K562 (cell line): Measurements from ENCODE around the gene POLK. TPM values are rescaled to one million over a fixed set of nuclear protein-coding genes. Genes with fewer than 3 reads are reported as not detected.

Experiments
- CBX2 ChIP-seq: fragments of 200-600 bp; sonication (generic); IDR thresholded peaks from one replicate; pipeline ENCODE4 v1.6.1; 2012; ENCODE audit warnings: mild to moderate bottlenecking, low read length, inconsistent platforms; ENCODE audit not compliant: insufficient read depth, poor library complexity, severe bottlenecking
- CEBPG ChIP-seq, 3 experiments: fragments of 200-800 bp in 1 of 3; sonication (Bioruptor generic) in 1 of 3; sonication (generic) in 1 of 3; formaldehyde crosslinking in 1 of 3; IDR thresholded peaks in 2 of 3; conservative IDR thresholded peaks in 1 of 3; 2 replicates each; pipeline versions ENCODE4 v1.6.1 to v1.8.0; 2016 to 2022; ENCODE audit warnings: missing compliant biosample characterization in 2 of 3, missing genetic modification characterization in 2 of 3, mild to moderate bottlenecking in 1 of 3, missing genetic modification reagents in 1 of 3
- DMBX1 ChIP-seq: fragments of 250-450 bp; sonication (Bioruptor Pico); IDR thresholded peaks from 2 replicates; pipeline ENCODE4 v1.8.0; 2022; ENCODE audit warnings: inconsistent platforms, mild to moderate bottlenecking, moderate library complexity, borderline replicate concordance
- EP400 ChIP-seq: fragments of 450-650 bp; IDR thresholded peaks from 2 replicates; pipeline ENCODE4 v1.6.1; 2017; ENCODE audit warnings: antibody characterized with exemption, mild to moderate bottlenecking, moderate library complexity
- FOXJ2 ChIP-seq: fragments of 200-800 bp; sonication (Bioruptor generic); IDR thresholded peaks from 2 replicates; pipeline ENCODE4 v1.6.1; 2016; ENCODE audit warnings: missing genetic modification characterization, missing compliant biosample characterization
- HDAC2 ChIP-seq: fragments of 450-650 bp; IDR thresholded peaks from 2 replicates; pipeline ENCODE4 v1.6.1; 2016; ENCODE audit warnings: mild to moderate bottlenecking
- MEF2D ChIP-seq: conservative IDR thresholded peaks from 2 replicates; pipeline ENCODE4 v1.6.1; 2016; ENCODE audit warnings: low read depth, missing genetic modification characterization, missing compliant biosample characterization
- NFATC3 ChIP-seq: fragments of 450-650 bp; IDR thresholded peaks from 2 replicates; pipeline ENCODE4 v1.6.1; 2017; ENCODE audit warnings: mild to moderate bottlenecking
- NR4A1 ChIP-seq, 2 experiments: fragments of 250-450 bp in 1 of 2; fragments of 450-650 bp in 1 of 2; sonication (Bioruptor Pico) in 1 of 2; IDR thresholded peaks; 2 replicates each; pipeline versions ENCODE4 v1.4.0 to v1.6.1; 2016 to 2020; ENCODE audit warnings: mild to moderate bottlenecking in 2 of 2, missing compliant biosample characterization in 1 of 2, missing genetic modification characterization in 1 of 2, moderate library complexity in 1 of 2
- RAD51 ChIP-seq: fragments of 450-650 bp; IDR thresholded peaks from 2 replicates; pipeline ENCODE4 v1.7.1; 2016; ENCODE audit warnings: low read depth, mild to moderate bottlenecking, borderline replicate concordance
- SMARCC2 ChIP-seq: fragments of 450-650 bp; IDR thresholded peaks from 2 replicates; pipeline ENCODE4 v1.6.1; 2017; ENCODE audit warnings: antibody characterized with exemption, moderate library complexity, mild to moderate bottlenecking, low read depth
- TAF9B ChIP-seq: fragments of 450-650 bp; IDR thresholded peaks from 2 replicates; pipeline ENCODE4 v1.6.1; 2018; ENCODE audit warnings: mild to moderate bottlenecking; ENCODE audit not compliant: partially characterized antibody
- YY1 ChIP-seq, 3 experiments: IDR thresholded peaks; 2 replicates each; pipeline ENCODE4 v1.6.1; 2011; ENCODE audit warnings: low read length in 2 of 3, mild to moderate bottlenecking in 2 of 3, moderate library complexity in 2 of 3, borderline replicate concordance in 1 of 3, control low read depth in 1 of 3, low read depth in 1 of 3; ENCODE audit not compliant: insufficient read depth in 3 of 3, insufficient replicate concordance in 2 of 3, control insufficient read depth in 1 of 3, insufficient read length in 1 of 3; ENCODE audit errors: extremely low read depth in 1 of 3
- ZEB2 ChIP-seq: fragments of 450-650 bp; IDR thresholded peaks from 2 replicates; pipeline ENCODE4 v1.6.1; 2016
- ZNF24 ChIP-seq: fragments of 450-650 bp; IDR thresholded peaks from 2 replicates; pipeline ENCODE4 v1.6.1; 2016
- polyA plus RNA-seq, 8 experiments: library from polyadenylated mRNA; depleted of rRNA in 4 of 8; stranded (reverse) in 5 of 8; unstranded in 3 of 8; fragments of >200 nt; fragmentation: Nextera tagmentation in 2 of 8; fragmentation: Illumina TruSeq in 1 of 8; extraction: Ambion mirVana in 2 of 8; extraction: Trizol in 1 of 8; gene quantifications; 2 replicates each; pipeline versions ENCODE4 v1.2.1 to v1.2.3, GENCODE V29; 2011 to 2014; ENCODE audit warnings: inconsistent platforms in 1 of 8, missing spikeins in 1 of 8
- total RNA-seq, 7 experiments: library from RNA; depleted of rRNA in 6 of 7; stranded (reverse); fragments of >200 nt in 6 of 7; fragmentation: Illumina TruSeq in 2 of 7; extraction: Trizol in 2 of 7; gene quantifications; 2 replicates each; pipeline versions ENCODE4 v1.2.1 to v1.2.3, GENCODE V29; 2011 to 2021; ENCODE audit warnings: low replicate concordance in 1 of 7
- TF ChIP-seq, protein P1 (sequence below): sonication (generic); IDR thresholded peaks from 2 replicates; pipeline ENCODE4 v1.6.1; 2016
- TF ChIP-seq, protein P2 (sequence below): fragments of 450-650 bp; IDR thresholded peaks from 2 replicates; pipeline ENCODE4 v1.7.1; 2018; ENCODE audit warnings: mild to moderate bottlenecking, low read depth; ENCODE audit not compliant: partially characterized antibody
- TF ChIP-seq, protein P3 (sequence below): fragments of 450-650 bp; formaldehyde crosslinking; IDR thresholded peaks from 2 replicates; pipeline ENCODE4 v1.4.0; 2022; ENCODE audit warnings: missing genetic modification characterization
- TF ChIP-seq, protein P4 (sequence below): fragments of 200-800 bp; sonication (Bioruptor generic); IDR thresholded peaks from 2 replicates; pipeline ENCODE4 v1.6.1; 2017; ENCODE audit warnings: missing genetic modification characterization, missing compliant biosample characterization

Gene POLK
- total and polyA plus RNA-seq, 9 of the 15 experiments (the other 6 are each of a cell fraction or from before 2014, with no cell fraction given) = 6.1 to 31.6 (median 16.5) TPM

GRCh38 chr5:75566710-75567309 lies 55.1 kb downstream of the POLK start (continued):
- TF ChIP-seq ZEB2 (peak; percentile 48; the same call in 1 of the 2 replicates), DMBX1 (CRISPR knock-in tag) (0 out of 2 replicates have a peak, but pooled peaks have one; percentile 26), TAF9B (peak; percentile 33), MEF2D (peak; percentile 63; the same call in 1 of the 2 replicates), CEBPG (CRISPR knock-in tag; IDR thresholded peaks at IDR 0.05) (no peak), CEBPG (tag; conservative IDR thresholded peaks at IDR 0.05 in 1 of 2, IDR thresholded peaks at IDR 0.05 in 1 of 2) (0 out of 4 replicates have a peak, but pooled peaks of 1 of the 2 experiments have one; percentile 5), NFATC3 (peak; percentile 98), NR4A1 (CRISPR knock-in tag; IDR thresholded peaks at IDR 0.05) (no peak), NR4A1 (tag; IDR thresholded peaks at IDR 0.05) (peak; percentile 74; the same call in 1 of the 2 replicates), FOXJ2 (tag) (0 out of 2 replicates have a peak, but pooled peaks have one; percentile 40), SMARCC2 (peak; percentile 97), RAD51 (0 out of 2 replicates have a peak, but pooled peaks have one; percentile 18), CBX2 (no peak), YY1 (IDR thresholded peaks at IDR 0.05; ENCODE audit: borderline replicate concordance in 1 of 3, control insufficient read depth in 1 of 3, extremely low read depth in 1 of 3, insufficient read depth in 3 of 3, insufficient read length in 1 of 3, insufficient replicate concordance in 2 of 3, low read depth in 1 of 3, low read length in 2 of 3) (peak in 2 of 3 experiments; percentile 46 to 87), HDAC2 (peak; percentile 59; the same call in 1 of the 2 replicates), ZNF24 (peak; percentile 37; the same call in 1 of the 2 replicates), EP400 (peak; percentile 48)
- TF ChIP-seq, protein P1, sequence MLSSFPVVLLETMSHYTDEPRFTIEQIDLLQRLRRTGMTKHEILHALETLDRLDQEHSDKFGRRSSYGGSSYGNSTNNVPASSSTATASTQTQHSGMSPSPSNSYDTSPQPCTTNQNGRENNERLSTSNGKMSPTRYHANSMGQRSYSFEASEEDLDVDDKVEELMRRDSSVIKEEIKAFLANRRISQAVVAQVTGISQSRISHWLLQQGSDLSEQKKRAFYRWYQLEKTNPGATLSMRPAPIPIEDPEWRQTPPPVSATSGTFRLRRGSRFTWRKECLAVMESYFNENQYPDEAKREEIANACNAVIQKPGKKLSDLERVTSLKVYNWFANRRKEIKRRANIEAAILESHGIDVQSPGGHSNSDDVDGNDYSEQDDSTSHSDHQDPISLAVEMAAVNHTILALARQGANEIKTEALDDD = peak; percentile 80
- TF ChIP-seq, protein P2, sequence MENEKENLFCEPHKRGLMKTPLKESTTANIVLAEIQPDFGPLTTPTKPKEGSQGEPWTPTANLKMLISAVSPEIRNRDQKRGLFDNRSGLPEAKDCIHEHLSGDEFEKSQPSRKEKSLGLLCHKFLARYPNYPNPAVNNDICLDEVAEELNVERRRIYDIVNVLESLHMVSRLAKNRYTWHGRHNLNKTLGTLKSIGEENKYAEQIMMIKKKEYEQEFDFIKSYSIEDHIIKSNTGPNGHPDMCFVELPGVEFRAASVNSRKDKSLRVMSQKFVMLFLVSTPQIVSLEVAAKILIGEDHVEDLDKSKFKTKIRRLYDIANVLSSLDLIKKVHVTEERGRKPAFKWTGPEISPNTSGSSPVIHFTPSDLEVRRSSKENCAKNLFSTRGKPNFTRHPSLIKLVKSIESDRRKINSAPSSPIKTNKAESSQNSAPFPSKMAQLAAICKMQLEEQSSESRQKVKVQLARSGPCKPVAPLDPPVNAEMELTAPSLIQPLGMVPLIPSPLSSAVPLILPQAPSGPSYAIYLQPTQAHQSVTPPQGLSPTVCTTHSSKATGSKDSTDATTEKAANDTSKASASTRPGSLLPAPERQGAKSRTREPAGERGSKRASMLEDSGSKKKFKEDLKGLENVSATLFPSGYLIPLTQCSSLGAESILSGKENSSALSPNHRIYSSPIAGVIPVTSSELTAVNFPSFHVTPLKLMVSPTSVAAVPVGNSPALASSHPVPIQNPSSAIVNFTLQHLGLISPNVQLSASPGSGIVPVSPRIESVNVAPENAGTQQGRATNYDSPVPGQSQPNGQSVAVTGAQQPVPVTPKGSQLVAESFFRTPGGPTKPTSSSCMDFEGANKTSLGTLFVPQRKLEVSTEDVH = no peak
- TF ChIP-seq, protein P3, sequence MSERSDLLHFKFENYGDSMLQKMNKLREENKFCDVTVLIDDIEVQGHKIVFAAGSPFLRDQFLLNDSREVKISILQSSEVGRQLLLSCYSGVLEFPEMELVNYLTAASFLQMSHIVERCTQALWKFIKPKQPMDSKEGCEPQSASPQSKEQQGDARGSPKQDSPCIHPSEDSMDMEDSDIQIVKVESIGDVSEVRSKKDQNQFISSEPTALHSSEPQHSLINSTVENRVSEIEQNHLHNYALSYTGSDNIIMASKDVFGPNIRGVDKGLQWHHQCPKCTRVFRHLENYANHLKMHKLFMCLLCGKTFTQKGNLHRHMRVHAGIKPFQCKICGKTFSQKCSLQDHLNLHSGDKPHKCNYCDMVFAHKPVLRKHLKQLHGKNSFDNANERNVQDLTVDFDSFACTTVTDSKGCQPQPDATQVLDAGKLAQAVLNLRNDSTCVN (CRISPR knock-in tag) = 0 out of 2 replicates have a peak, but pooled peaks have one; percentile 64
- TF ChIP-seq, protein P4, sequence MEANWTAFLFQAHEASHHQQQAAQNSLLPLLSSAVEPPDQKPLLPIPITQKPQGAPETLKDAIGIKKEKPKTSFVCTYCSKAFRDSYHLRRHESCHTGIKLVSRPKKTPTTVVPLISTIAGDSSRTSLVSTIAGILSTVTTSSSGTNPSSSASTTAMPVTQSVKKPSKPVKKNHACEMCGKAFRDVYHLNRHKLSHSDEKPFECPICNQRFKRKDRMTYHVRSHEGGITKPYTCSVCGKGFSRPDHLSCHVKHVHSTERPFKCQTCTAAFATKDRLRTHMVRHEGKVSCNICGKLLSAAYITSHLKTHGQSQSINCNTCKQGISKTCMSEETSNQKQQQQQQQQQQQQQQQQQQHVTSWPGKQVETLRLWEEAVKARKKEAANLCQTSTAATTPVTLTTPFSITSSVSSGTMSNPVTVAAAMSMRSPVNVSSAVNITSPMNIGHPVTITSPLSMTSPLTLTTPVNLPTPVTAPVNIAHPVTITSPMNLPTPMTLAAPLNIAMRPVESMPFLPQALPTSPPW (CRISPR knock-in tag) = 0 out of 2 replicates have a peak, but pooled peaks have one; percentile 11
